Suprapubic skin (tissue), 4 donors: ENCODE measurements around the gene HJURP.

Experiments
- EP300 ChIP-seq: sonication (generic); formaldehyde crosslinking; IDR thresholded peaks from one replicate; pipeline ENCODE4 v1.6.1; 2017; ENCODE audit warnings: antibody characterized with exemption
- POLR2A ChIP-seq, 2 donors: fragments of 450-650 bp; IDR thresholded peaks; one replicate each; pipeline ENCODE4 v1.6.1; 2017; ENCODE audit warnings: antibody characterized with exemption in 2 of 2, mild to moderate bottlenecking in 2 of 2, moderate library complexity in 2 of 2
- POLR2AphosphoS5 ChIP-seq, 3 donors: sonication (generic); formaldehyde crosslinking; IDR thresholded peaks; one replicate each; pipeline ENCODE4 v1.6.1; 2017; ENCODE audit warnings: antibody characterized with exemption in 3 of 3
- TF ChIP-seq, protein P1 (sequence below), 2 donors: fragments of 200-600 bp in 1 of 2; fragments of 450-650 bp in 1 of 2; sonication (generic) in 1 of 2; IDR thresholded peaks; one replicate each; pipeline ENCODE4 v1.5.1; 2016 to 2019; ENCODE audit warnings: antibody characterized with exemption in 2 of 2, mild to moderate bottlenecking in 1 of 2, moderate library complexity in 1 of 2

DNA sequence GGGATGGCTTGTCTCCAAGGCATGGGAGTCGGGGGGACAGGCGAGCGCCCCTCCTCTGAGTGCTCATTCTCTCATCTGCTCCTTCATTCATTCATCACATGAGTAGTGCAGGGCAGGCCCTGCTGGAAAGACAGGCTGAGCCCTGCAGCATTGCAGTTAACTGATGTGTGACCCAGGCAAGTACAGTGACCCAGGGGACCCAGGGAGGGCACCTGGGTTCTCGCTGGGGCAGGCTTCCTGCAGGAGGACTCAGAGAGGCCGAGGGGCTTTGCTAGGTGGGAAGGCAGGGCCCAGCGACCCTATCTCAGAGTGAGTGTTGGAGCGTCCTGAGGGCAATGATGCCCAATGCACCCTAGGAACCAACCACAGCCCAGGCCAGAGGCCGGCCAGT, 30.6 kb downstream of the HJURP start:
- TF ChIP-seq, protein P1, sequence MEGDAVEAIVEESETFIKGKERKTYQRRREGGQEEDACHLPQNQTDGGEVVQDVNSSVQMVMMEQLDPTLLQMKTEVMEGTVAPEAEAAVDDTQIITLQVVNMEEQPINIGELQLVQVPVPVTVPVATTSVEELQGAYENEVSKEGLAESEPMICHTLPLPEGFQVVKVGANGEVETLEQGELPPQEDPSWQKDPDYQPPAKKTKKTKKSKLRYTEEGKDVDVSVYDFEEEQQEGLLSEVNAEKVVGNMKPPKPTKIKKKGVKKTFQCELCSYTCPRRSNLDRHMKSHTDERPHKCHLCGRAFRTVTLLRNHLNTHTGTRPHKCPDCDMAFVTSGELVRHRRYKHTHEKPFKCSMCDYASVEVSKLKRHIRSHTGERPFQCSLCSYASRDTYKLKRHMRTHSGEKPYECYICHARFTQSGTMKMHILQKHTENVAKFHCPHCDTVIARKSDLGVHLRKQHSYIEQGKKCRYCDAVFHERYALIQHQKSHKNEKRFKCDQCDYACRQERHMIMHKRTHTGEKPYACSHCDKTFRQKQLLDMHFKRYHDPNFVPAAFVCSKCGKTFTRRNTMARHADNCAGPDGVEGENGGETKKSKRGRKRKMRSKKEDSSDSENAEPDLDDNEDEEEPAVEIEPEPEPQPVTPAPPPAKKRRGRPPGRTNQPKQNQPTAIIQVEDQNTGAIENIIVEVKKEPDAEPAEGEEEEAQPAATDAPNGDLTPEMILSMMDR (IDR thresholded peaks at IDR 0.05), result no peak
- TF ChIP-seq POLR2A (IDR thresholded peaks at IDR 0.05) (no peak), EP300 (no peak), POLR2AphosphoS5 (IDR thresholded peaks at IDR 0.05) (no peak)
